ENCODE results near the gene FBXO11. TPM values are rescaled to one million over a fixed set of nuclear protein-coding genes. Genes with fewer than 3 reads are reported as not detected.

Gene FBXO11
- total and polyA plus RNA-seq, 4 donors, result 9.2 to 46.8 (median 19.7) TPM

- no peak for DNase-seq (ENCODE audit: low spot score)
- Histone ChIP-seq H3K36me3 (ENCODE audit: control insufficient read depth in 4 of 4, insufficient read depth in 3 of 4, low read depth in 1 of 4, low read length in 3 of 4) (no peaks in the 10 kb centered on the region), H3K9me3 (ENCODE audit: control insufficient read depth in 4 of 4, low read length in 3 of 4) (no peaks in the 10 kb centered on the region), H3K4me3 (ENCODE audit: low read depth in 1 of 3, low read length in 3 of 3) (no peak overlapping the region), H3K4me1 (ENCODE audit: control insufficient read depth in 4 of 4, insufficient read depth in 4 of 4, low read length in 3 of 4) (no peaks in the 10 kb centered on the region), H3K27me3 (ENCODE audit: control insufficient read depth in 4 of 4, insufficient read depth in 4 of 4, low read length in 3 of 4) (no peaks in the 10 kb centered on the region), H3K9ac (ENCODE audit: low read depth in 1 of 2, low read length in 2 of 2) (no peak overlapping the region), H3K27ac (ENCODE audit: low read depth in 1 of 2, low read length in 2 of 2) (no peak overlapping the region)
- WGBS, result 50% methylated on average over 2 of the region's 2 CpGs
- TF ChIP-seq RAD21 (IDR thresholded peaks at IDR 0.05) (no peak), HNF4A (conservative IDR thresholded peaks at IDR 0.05) (no peak), JUND (IDR thresholded peaks at IDR 0.05) (no peak), FOXA2 (IDR thresholded peaks at IDR 0.05) (no peak), FOXA1 (IDR thresholded peaks at IDR 0.05) (no peak), SP1 (IDR thresholded peaks at IDR 0.05) (no peak), HNF4G (IDR thresholded peaks at IDR 0.05) (no peak), CTCF (IDR thresholded peaks at IDR 0.05; ENCODE audit: low read depth, low read length, missing input control) (no peak), GABPA (IDR thresholded peaks at IDR 0.05 in 1 of 2, conservative IDR thresholded peaks at IDR 0.05 in 1 of 2) (no peak), YY1 (IDR thresholded peaks at IDR 0.05) (no peak), TAF1 (conservative IDR thresholded peaks at IDR 0.05) (no peak), MAX (IDR thresholded peaks at IDR 0.05) (no peak), REST (IDR thresholded peaks at IDR 0.05) (no peak), NR2F2 (IDR thresholded peaks at IDR 0.05) (no peak), RXRA (IDR thresholded peaks at IDR 0.05) (no peak), EGR1 (IDR thresholded peaks at IDR 0.05; ENCODE audit: low read depth in 2 of 2) (no peak)
- TF ChIP-seq, protein P1, sequence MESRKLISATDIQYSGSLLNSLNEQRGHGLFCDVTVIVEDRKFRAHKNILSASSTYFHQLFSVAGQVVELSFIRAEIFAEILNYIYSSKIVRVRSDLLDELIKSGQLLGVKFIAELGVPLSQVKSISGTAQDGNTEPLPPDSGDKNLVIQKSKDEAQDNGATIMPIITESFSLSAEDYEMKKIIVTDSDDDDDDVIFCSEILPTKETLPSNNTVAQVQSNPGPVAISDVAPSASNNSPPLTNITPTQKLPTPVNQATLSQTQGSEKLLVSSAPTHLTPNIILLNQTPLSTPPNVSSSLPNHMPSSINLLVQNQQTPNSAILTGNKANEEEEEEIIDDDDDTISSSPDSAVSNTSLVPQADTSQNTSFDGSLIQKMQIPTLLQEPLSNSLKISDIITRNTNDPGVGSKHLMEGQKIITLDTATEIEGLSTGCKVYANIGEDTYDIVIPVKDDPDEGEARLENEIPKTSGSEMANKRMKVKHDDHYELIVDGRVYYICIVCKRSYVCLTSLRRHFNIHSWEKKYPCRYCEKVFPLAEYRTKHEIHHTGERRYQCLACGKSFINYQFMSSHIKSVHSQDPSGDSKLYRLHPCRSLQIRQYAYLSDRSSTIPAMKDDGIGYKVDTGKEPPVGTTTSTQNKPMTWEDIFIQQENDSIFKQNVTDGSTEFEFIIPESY (IDR thresholded peaks at IDR 0.05), result no peak
- TF ChIP-seq, protein P2, sequence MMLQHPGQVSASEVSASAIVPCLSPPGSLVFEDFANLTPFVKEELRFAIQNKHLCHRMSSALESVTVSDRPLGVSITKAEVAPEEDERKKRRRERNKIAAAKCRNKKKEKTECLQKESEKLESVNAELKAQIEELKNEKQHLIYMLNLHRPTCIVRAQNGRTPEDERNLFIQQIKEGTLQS (IDR thresholded peaks at IDR 0.05), result no peak
Measured at GRCh38 chr2:47950340-47951301, 44.3 kb upstream of the FBXO11 start.

Measured in liver (tissue), 9 donors.